Type B pancreatic cell (in vitro differentiated cells): ENCODE data around the gene PAQR6. TPM values are rescaled to one million over a fixed set of nuclear protein-coding genes. Genes with fewer than 3 reads are reported as not detected.
"Not testable (repeated sequence)": the region's sequence is repeated elsewhere in the genome, so short reads cannot be mapped to it uniquely, and the experiment has no call there.

Experiments
- DNase-seq: peaks from one replicate; pipeline ENCODE4 v3.0.0; 2021; ENCODE audit warnings: mixed read lengths; ENCODE audit not compliant: unreplicated experiment; ENCODE audit errors: extremely low spot score
- H3K27ac Mint-ChIP-seq: 2 replicates; pipeline ENCODE4 v1.8.0; 2021; ENCODE audit warnings: mild to moderate bottlenecking, mixed read lengths
- H3K27me3 Mint-ChIP-seq: 2 replicates; pipeline ENCODE4 v1.8.0; 2021; ENCODE audit warnings: mixed read lengths
- H3K36me3 Mint-ChIP-seq: 2 replicates; pipeline ENCODE4 v1.8.0; 2021; ENCODE audit warnings: mixed read lengths
- H3K4me1 Mint-ChIP-seq: one replicate; pipeline ENCODE4 v1.8.0; 2021; ENCODE audit warnings: mixed read lengths; ENCODE audit not compliant: unreplicated experiment
- H3K4me3 Mint-ChIP-seq: 2 replicates; pipeline ENCODE4 v1.8.0; 2021; ENCODE audit warnings: mild to moderate bottlenecking, mixed read lengths
- H3K9me3 Mint-ChIP-seq: 2 replicates; pipeline ENCODE4 v1.8.0; 2021; ENCODE audit warnings: mixed read lengths
- total RNA-seq: library from RNA; stranded (reverse); gene quantifications from 2 replicates; pipeline ENCODE4 v1.2.1, GENCODE V29; 2021; ENCODE audit warnings: low replicate concordance
- TF ChIP-seq, protein P1 (sequence below): fragments of 200-600 bp; sonication (generic); conservative IDR thresholded peaks from 2 replicates; pipeline ENCODE4 v1.5.0; 2021; ENCODE audit warnings: antibody characterized with exemption, mild to moderate bottlenecking

The PAQR6 gene
- total RNA-seq, 1 donor from 2014 or later: 19.0 TPM

DNA sequence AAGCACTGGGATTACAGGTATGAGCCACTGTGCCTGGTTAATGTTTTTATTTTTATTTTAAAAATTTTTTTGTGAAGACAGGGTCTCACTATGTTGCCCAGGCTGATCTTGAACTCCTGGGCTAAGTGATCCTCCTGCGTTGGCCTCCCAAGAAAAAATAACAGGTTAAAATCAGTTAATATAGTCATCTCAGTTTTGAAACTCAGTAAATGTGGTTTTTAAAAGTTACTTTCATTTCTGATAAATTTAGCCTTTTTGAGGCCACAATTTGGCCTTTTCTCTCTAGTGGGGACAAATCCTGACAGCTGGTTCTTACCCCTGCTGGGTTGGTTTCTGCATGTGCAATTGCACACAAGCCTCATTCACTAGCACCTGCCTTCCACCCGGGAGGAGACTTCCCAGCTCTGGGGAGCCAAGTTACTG, 21.7 kb downstream of the PAQR6 start:
- Mint-ChIP-seq H3K27me3 (no peaks in the 10 kb centered on the region), H3K9me3 (no peaks in the 10 kb centered on the region), H3K36me3 (peaks cover 19% of the 10 kb centered on the region), H3K27ac (no peak overlapping the region), H3K4me3 (no peak overlapping the region), H3K4me1 (peaks cover 5% of the 10 kb centered on the region)
- no peak for DNase-seq
- TF ChIP-seq, protein P1, sequence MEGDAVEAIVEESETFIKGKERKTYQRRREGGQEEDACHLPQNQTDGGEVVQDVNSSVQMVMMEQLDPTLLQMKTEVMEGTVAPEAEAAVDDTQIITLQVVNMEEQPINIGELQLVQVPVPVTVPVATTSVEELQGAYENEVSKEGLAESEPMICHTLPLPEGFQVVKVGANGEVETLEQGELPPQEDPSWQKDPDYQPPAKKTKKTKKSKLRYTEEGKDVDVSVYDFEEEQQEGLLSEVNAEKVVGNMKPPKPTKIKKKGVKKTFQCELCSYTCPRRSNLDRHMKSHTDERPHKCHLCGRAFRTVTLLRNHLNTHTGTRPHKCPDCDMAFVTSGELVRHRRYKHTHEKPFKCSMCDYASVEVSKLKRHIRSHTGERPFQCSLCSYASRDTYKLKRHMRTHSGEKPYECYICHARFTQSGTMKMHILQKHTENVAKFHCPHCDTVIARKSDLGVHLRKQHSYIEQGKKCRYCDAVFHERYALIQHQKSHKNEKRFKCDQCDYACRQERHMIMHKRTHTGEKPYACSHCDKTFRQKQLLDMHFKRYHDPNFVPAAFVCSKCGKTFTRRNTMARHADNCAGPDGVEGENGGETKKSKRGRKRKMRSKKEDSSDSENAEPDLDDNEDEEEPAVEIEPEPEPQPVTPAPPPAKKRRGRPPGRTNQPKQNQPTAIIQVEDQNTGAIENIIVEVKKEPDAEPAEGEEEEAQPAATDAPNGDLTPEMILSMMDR: no peak

DNA sequence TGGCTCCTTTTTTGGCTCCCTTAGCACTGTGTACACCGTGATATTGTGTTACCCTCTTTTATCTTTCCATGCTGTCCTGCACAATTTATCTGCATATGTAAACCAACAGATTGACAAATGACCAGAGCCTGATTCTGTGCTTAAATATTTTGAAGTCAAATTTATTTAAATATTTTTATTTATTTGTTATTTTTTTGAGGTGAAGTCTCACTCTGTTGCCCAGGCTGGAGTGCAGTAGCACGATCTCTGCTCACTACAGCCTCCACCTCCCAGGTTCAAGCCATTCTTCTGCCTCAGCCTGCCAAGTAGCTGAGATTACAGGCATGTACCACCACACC, 22.2 kb downstream of the PAQR6 start:
- DNase-seq: no peak
- Mint-ChIP-seq H3K27me3 (no peaks in the 10 kb centered on the region), H3K9me3 (no peaks in the 10 kb centered on the region), H3K36me3 (peaks cover 23% of the 10 kb centered on the region), H3K27ac (peak overlapping the region; percentile 71), H3K4me3 (no peak overlapping the region), H3K4me1 (peaks cover 5% of the 10 kb centered on the region)
- TF ChIP-seq, protein P1: no peak

DNA sequence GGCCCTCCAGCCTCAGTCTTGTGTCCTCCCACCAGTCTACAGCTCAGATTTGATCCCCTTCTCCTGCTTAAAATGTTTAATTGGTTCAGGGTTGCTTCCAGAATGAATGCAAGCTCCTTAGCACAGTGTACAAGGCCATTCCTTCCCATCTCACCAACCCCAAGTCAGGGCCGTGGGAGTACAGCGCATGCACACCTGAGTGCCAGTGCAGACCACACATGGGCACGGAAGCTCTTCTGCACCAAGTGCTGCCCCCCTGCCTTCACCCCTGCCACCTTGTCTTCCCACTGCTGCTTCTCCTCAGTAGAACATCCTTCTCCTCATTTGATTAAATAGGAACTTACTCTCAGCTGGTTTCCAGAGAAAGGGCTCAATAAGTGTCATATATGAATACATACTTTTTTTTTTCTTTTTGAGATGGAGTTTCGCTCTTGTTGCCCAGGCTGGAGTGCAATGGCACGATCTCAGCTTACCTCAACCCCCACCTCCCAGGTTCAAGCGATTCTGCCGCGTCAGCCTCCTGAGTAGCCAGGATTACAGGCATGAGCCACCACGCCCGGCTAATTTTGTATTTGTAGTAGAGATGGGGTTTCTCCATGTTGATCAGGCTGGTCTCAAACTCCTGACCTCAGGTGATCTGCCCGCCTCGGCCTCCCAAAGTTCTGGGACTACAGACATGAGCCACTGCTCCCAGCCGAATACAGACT, 25.7 kb downstream of the PAQR6 start:
- DNase-seq: no peak
- TF ChIP-seq, protein P1: no peak
- H3K4me3 Mint-ChIP-seq: no peak overlapping the region

DNA sequence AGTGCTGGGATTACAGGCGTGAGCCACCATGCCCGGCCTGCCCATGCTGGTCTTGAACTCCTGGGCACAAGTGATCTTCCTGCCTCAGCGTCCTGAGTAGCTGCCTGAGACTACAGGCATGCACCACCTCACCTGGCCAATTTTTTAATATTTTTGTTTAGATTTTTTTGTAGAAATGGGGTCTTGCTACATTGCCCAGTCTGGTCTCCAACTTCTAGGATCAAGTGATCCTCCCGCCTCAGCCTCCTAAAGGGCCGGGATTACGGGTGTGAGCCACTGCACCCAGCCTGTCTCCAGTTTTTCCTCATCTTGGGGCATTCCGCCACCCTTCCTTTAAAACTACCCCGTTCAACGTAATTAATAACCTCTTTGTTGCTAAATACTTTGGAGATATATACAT, 27.6 kb downstream of the PAQR6 start:
- Mint-ChIP-seq H3K27me3 (no peaks in the 10 kb centered on the region), H3K27ac (no peak overlapping the region), H3K4me1 (peaks cover under 1% of the 10 kb centered on the region), H3K36me3 (peaks cover 17% of the 10 kb centered on the region), H3K4me3 (no peak overlapping the region), H3K9me3 (no peaks in the 10 kb centered on the region)
- TF ChIP-seq, protein P1: no peak
- DNase-seq: no peak

More for the DNA sequence above, 25.7 kb downstream of the PAQR6 start:
- H3K4me1 Mint-ChIP-seq: peaks cover 5% of the 10 kb centered on the region
- H3K36me3 Mint-ChIP-seq: peaks cover 21% of the 10 kb centered on the region
- H3K27ac Mint-ChIP-seq: no peak overlapping the region
- no peaks in the 10 kb centered on the region for H3K9me3 Mint-ChIP-seq
- no peaks in the 10 kb centered on the region for H3K27me3 Mint-ChIP-seq

DNA sequence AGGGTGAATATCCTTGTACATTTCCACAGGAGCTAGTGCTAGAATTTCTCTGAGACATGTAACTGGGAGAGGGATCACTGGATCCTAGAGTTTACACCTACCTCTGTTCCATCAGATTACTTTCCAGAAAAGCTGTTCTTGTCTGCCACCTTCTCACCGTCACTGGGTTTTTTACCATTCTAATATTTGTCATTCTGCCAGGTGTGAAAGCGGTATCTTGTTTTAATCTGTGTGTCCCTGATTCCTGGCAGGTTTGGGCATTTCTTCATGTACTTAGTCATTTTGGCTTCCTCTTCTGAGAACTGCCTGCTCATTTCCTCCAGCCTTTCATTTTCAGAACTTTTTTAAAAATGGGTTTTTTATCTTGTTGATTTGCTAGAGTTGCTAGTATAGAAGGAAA, 30.0 kb downstream of the PAQR6 start:
- TF ChIP-seq, protein P1: no peak
- Mint-ChIP-seq H3K9me3 (no peaks in the 10 kb centered on the region), H3K36me3 (peaks cover 18% of the 10 kb centered on the region), H3K27ac (peak overlapping the region; percentile 13), H3K27me3 (no peaks in the 10 kb centered on the region), H3K4me1 (peaks cover 4% of the 10 kb centered on the region), H3K4me3 (no peak overlapping the region)
- DNase-seq: no peak

DNA sequence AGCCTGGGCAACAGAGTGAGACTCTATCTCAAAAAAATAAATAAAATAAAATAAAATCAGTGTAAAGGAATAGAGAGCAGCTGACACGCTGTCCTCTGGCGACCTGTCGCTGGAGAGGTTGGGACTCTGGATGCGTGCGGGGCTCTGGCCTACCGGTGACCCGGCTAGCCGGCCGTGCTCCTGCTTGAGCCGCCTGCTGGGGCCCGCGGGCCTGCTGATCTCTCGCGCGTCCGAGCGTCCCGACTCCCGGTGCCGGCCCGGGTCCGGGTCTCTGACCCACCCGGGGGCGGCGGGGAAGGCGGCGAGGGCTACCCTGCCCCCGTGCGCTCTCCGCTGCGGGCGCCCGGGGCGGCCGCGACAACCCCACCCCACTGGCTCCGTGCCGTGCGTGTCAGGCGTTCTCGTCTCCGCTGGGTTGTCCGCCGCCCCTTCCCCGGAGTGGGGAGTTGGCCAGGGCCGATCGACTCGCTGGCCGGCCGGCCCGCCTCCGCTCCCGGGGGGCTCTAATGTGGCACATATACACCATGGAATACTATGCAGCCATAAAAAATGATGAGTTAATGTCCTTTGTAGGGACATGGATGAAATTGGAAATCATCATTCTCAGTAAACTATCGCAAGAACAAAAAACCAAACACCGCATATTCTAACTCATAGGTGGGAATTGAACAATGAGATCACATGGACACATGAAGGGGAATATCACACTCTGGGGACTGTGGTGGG, 31.3 kb downstream of the PAQR6 start:
- not testable (repeated sequence) for H3K4me1 Mint-ChIP-seq, H3K27me3 Mint-ChIP-seq, H3K4me3 Mint-ChIP-seq, H3K9me3 Mint-ChIP-seq, H3K27ac Mint-ChIP-seq, DNase-seq
- H3K36me3 Mint-ChIP-seq: peaks cover 23% of the 10 kb centered on the region
